ENCODE results near the gene ACTL8.

ACTL8 gene

GRCh38 chr1:17755120-17755519, at the start of gene ACTL8:
ACTL8 (plus strand) TSS chr1:17755333; CDS start chr1:17823009, 67,676 bp downstream.
- H3K27ac ChIP-seq: no peak within 1 kb of the TSS
- TF ChIP-seq, protein P1, sequence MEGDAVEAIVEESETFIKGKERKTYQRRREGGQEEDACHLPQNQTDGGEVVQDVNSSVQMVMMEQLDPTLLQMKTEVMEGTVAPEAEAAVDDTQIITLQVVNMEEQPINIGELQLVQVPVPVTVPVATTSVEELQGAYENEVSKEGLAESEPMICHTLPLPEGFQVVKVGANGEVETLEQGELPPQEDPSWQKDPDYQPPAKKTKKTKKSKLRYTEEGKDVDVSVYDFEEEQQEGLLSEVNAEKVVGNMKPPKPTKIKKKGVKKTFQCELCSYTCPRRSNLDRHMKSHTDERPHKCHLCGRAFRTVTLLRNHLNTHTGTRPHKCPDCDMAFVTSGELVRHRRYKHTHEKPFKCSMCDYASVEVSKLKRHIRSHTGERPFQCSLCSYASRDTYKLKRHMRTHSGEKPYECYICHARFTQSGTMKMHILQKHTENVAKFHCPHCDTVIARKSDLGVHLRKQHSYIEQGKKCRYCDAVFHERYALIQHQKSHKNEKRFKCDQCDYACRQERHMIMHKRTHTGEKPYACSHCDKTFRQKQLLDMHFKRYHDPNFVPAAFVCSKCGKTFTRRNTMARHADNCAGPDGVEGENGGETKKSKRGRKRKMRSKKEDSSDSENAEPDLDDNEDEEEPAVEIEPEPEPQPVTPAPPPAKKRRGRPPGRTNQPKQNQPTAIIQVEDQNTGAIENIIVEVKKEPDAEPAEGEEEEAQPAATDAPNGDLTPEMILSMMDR (conservative IDR thresholded peaks at IDR 0.05): no peak

DNA sequence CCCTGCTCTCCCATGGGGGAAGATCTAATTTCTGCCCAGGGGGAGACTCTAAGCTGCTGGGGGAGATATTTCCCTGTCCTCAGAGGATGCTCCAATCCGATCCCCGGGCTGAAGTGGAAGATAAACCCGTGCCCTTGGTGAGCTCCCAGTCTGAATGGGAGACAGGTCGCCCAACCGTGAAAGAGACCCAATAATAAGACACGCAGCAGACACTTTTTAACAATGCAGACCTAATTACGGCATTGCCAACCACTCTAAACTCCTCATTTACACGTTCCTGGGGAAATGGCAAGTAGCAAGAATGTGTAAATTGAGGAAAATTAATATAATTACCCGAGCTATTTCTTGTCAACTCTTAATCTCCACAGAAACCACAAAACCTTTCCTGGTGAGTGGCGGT, 48.7 kb upstream of the ACTL8 start:
- no peak overlapping the region for H3K27ac ChIP-seq
- TF ChIP-seq, protein P1 (conservative IDR thresholded peaks at IDR 0.05): no peak

GRCh38 chr1:17709981-17710380, 45.2 kb upstream of the ACTL8 start:
- no peak overlapping the region for H3K27ac ChIP-seq
- TF ChIP-seq, protein P1 (conservative IDR thresholded peaks at IDR 0.05): no peak

GRCh38 chr1:17710889-17711576, 44.1 kb upstream of the ACTL8 start:
- TF ChIP-seq, protein P1 (conservative IDR thresholded peaks at IDR 0.05): no peak

GRCh38 chr1:17711577-17711910, 43.6 kb upstream of the ACTL8 start:
- no peak overlapping the region for H3K27ac ChIP-seq
- TF ChIP-seq, protein P1 (conservative IDR thresholded peaks at IDR 0.05): no peak

More at GRCh38 chr1:17710889-17711576, 44.1 kb upstream of the ACTL8 start:
- no peak overlapping the region for H3K27ac ChIP-seq

DNA sequence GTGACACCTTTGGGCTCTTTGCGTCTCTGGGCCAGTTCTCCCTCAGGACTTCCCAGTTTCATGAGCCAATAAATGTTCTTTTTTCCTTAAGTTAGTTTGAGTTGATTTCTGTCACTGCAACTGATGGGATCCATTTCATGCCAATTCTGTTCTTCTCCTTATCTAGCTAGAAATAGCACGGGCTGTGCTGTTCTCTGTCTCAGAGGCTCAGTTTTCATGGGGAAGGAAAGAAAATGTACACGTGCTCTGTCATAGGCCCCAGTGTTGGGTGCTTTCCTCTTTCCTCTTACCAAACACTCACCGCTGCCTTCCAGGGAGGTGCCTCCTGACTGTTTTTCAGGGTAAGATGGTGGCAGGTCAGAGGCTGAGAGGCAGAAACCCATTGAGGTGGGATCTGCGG, 43.2 kb upstream of the ACTL8 start:
- H3K27ac ChIP-seq: no peak overlapping the region
- TF ChIP-seq, protein P1 (conservative IDR thresholded peaks at IDR 0.05): no peak

GRCh38 chr1:17713993-17714392, 41.1 kb upstream of the ACTL8 start:
- TF ChIP-seq, protein P1 (conservative IDR thresholded peaks at IDR 0.05): no peak
- H3K27ac ChIP-seq: no peak overlapping the region
